HEK293 (cell line): ENCODE measurements around the gene ANKFN1.

ENCODE experiments used
- CTCF ChIA-PET: fragments of 350-600 bp; formaldehyde crosslinking; extraction: SDS; loops from one replicate; lab custom pipeline; 2021; ENCODE audit warnings: antibody characterized with exemption; lab: Yijun Ruan, JAX
- POLR2A ChIA-PET: fragments of 300-600 bp; formaldehyde crosslinking; extraction: SDS; loops from one replicate; lab custom pipeline; 2020; ENCODE audit warnings: antibody characterized with exemption, inconsistent platforms; lab: Yijun Ruan, JAX
- H3K27ac ChIP-seq: fragments of 200-500 bp; sonication (Bioruptor generic); 2 replicates; pipeline ENCODE4 v1.5.1; 2014; ENCODE audit warnings: low read depth, low read length, control low read depth, inconsistent platforms; ENCODE audit errors: extremely low read depth
- H3K36me3 ChIP-seq, 2 experiments: fragments of 200-500 bp in 1 of 2; sonication (Bioruptor generic) in 1 of 2; 1 replicate in 1 of 2; 2 replicates in 1 of 2; pipeline ENCODE4 v1.5.1; 2014 to 2017; ENCODE audit warnings: inconsistent platforms in 2 of 2, low read length in 2 of 2; ENCODE audit not compliant: control insufficient read depth in 2 of 2, insufficient read depth in 1 of 2
- H3K4me1 ChIP-seq: fragments of 200-500 bp; sonication (Bioruptor generic); 2 replicates; pipeline ENCODE4 v1.5.1; 2014; ENCODE audit warnings: mild to moderate bottlenecking, low read length, inconsistent platforms; ENCODE audit not compliant: control insufficient read depth, insufficient read depth
- H3K4me3 ChIP-seq: 2 replicates; pipeline ENCODE4 v1.5.1; 2011; ENCODE audit warnings: low read depth, mild to moderate bottlenecking, control low read depth, low read length, moderate library complexity
- H3K9me3 ChIP-seq: fragments of 200-500 bp; sonication (Bioruptor generic); 2 replicates; pipeline ENCODE4 v1.5.1; 2014; ENCODE audit warnings: low read depth, low read length, inconsistent platforms; ENCODE audit not compliant: control insufficient read depth, insufficient read depth
- IKZF3 ChIP-seq: fragments of 450-650 bp; IDR thresholded peaks from 2 replicates; pipeline ENCODE4 v1.5.0; 2018; ENCODE audit warnings: missing biosample characterization, mild to moderate bottlenecking, missing genetic modification characterization, moderate library complexity
- SALL2 ChIP-seq: fragments of 450-650 bp; formaldehyde crosslinking; IDR thresholded peaks from 2 replicates; pipeline ENCODE4 v1.5.0; 2017; ENCODE audit warnings: missing biosample characterization, mild to moderate bottlenecking, missing genetic modification characterization, borderline replicate concordance
- SP7 ChIP-seq: fragments of 450-650 bp; formaldehyde crosslinking; IDR thresholded peaks from 2 replicates; pipeline ENCODE4 v1.5.1; 2016; ENCODE audit warnings: missing biosample characterization, missing genetic modification characterization
- ZBTB21 ChIP-seq: fragments of 450-650 bp; formaldehyde crosslinking; IDR thresholded peaks from 2 replicates; pipeline ENCODE4 v1.5.1; 2017; ENCODE audit warnings: missing biosample characterization, missing genetic modification characterization
- ZFHX2 ChIP-seq: fragments of 450-650 bp; formaldehyde crosslinking; conservative IDR thresholded peaks from 2 replicates; pipeline ENCODE4 v1.5.1; 2016; ENCODE audit warnings: missing biosample characterization, missing genetic modification characterization
- ZNF114 ChIP-seq: fragments of 450-650 bp; formaldehyde crosslinking; IDR thresholded peaks from 2 replicates; pipeline ENCODE4 v1.5.0; 2017; ENCODE audit warnings: missing biosample characterization, missing genetic modification characterization
- ZNF146 ChIP-seq: fragments of 450-650 bp; formaldehyde crosslinking; IDR thresholded peaks from 2 replicates; pipeline ENCODE4 v1.5.1; 2016; ENCODE audit warnings: missing biosample characterization, missing genetic modification characterization
- ZNF169 ChIP-seq: fragments of 450-650 bp; formaldehyde crosslinking; IDR thresholded peaks from 2 replicates; pipeline ENCODE4 v1.5.1; 2016; ENCODE audit warnings: missing biosample characterization, missing genetic modification characterization
- ZNF221 ChIP-seq: fragments of 450-650 bp; formaldehyde crosslinking; IDR thresholded peaks from 2 replicates; pipeline ENCODE4 v1.5.1; 2017; ENCODE audit warnings: missing biosample characterization, missing genetic modification characterization, borderline replicate concordance
- ZNF23 ChIP-seq: fragments of 450-650 bp; formaldehyde crosslinking; IDR thresholded peaks from 2 replicates; pipeline ENCODE4 v1.5.1; 2016; ENCODE audit warnings: missing biosample characterization, missing genetic modification characterization, borderline replicate concordance
- ZNF239 ChIP-seq: fragments of 450-650 bp; formaldehyde crosslinking; IDR thresholded peaks from 2 replicates; pipeline ENCODE4 v1.5.1; 2016; ENCODE audit warnings: missing biosample characterization, missing genetic modification characterization
- ZNF24 ChIP-seq: fragments of 450-650 bp; formaldehyde crosslinking; IDR thresholded peaks from 2 replicates; pipeline ENCODE4 v1.5.1; 2016; ENCODE audit warnings: missing biosample characterization, missing genetic modification characterization
- ZNF510 ChIP-seq: fragments of 450-650 bp; formaldehyde crosslinking; IDR thresholded peaks from 2 replicates; pipeline ENCODE4 v1.5.1; 2018; ENCODE audit warnings: mild to moderate bottlenecking, missing genetic modification characterization, missing biosample characterization; ENCODE audit not compliant: insufficient replicate concordance
- ZNF658 ChIP-seq: fragments of 450-650 bp; formaldehyde crosslinking; IDR thresholded peaks from 2 replicates; pipeline ENCODE4; 2016; ENCODE audit warnings: missing biosample characterization, missing genetic modification characterization
- TF ChIP-seq, protein P1 (sequence below): fragments of 450-650 bp; formaldehyde crosslinking; conservative IDR thresholded peaks from 2 replicates; pipeline ENCODE4 v1.5.1; 2016; ENCODE audit warnings: low read depth, missing biosample characterization, missing genetic modification characterization
- TF ChIP-seq, protein P2 (sequence below): fragments of 450-650 bp; formaldehyde crosslinking; IDR thresholded peaks from 2 replicates; pipeline ENCODE4; 2016; ENCODE audit warnings: missing biosample characterization, missing genetic modification characterization
- TF ChIP-seq, protein P3 (sequence below): fragments of 450-650 bp; formaldehyde crosslinking; IDR thresholded peaks from 2 replicates; pipeline ENCODE4 v1.5.1; 2016; ENCODE audit warnings: missing biosample characterization, missing genetic modification characterization
- TF ChIP-seq, protein P4 (sequence below): fragments of 450-650 bp; formaldehyde crosslinking; IDR thresholded peaks from 2 replicates; pipeline ENCODE4 v1.5.1; 2017; ENCODE audit warnings: missing biosample characterization, missing genetic modification characterization

Gene ANKFN1

DNA sequence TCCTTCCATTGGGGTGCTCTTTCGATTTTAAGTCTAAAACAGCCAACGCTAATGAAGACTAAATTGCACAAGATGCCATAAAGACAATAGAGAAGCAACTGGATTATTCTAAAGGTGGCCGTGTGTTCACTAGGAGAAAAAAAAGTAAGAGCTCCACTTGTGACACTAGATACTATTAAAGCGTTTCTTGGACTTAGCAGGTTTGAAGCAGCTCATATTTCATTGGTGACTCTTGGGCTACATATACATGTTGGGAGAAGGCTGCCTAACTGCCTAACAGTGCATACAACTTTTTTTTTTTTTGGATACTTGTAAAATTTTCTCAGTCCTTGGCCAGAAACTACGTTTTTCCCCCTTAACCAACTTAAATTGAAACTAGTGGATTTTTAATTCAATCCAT is 328.4 kb downstream of the ANKFN1 start:
- ChIA-PET POLR2A (no interaction called here), CTCF (interaction anchor here (0.7 to 1.3 kb wide), 4 partner anchors 8 to 355 kb away, joined by 3 to 8 read pairs (median 4); no protein-coding TSS in a partner anchor)
- no peak for TF ChIP-seq ZNF221 (tag by site-specific recombination)
- TF ChIP-seq ZNF146 (tag by site-specific recombination): no peak
- TF ChIP-seq, protein P1, sequence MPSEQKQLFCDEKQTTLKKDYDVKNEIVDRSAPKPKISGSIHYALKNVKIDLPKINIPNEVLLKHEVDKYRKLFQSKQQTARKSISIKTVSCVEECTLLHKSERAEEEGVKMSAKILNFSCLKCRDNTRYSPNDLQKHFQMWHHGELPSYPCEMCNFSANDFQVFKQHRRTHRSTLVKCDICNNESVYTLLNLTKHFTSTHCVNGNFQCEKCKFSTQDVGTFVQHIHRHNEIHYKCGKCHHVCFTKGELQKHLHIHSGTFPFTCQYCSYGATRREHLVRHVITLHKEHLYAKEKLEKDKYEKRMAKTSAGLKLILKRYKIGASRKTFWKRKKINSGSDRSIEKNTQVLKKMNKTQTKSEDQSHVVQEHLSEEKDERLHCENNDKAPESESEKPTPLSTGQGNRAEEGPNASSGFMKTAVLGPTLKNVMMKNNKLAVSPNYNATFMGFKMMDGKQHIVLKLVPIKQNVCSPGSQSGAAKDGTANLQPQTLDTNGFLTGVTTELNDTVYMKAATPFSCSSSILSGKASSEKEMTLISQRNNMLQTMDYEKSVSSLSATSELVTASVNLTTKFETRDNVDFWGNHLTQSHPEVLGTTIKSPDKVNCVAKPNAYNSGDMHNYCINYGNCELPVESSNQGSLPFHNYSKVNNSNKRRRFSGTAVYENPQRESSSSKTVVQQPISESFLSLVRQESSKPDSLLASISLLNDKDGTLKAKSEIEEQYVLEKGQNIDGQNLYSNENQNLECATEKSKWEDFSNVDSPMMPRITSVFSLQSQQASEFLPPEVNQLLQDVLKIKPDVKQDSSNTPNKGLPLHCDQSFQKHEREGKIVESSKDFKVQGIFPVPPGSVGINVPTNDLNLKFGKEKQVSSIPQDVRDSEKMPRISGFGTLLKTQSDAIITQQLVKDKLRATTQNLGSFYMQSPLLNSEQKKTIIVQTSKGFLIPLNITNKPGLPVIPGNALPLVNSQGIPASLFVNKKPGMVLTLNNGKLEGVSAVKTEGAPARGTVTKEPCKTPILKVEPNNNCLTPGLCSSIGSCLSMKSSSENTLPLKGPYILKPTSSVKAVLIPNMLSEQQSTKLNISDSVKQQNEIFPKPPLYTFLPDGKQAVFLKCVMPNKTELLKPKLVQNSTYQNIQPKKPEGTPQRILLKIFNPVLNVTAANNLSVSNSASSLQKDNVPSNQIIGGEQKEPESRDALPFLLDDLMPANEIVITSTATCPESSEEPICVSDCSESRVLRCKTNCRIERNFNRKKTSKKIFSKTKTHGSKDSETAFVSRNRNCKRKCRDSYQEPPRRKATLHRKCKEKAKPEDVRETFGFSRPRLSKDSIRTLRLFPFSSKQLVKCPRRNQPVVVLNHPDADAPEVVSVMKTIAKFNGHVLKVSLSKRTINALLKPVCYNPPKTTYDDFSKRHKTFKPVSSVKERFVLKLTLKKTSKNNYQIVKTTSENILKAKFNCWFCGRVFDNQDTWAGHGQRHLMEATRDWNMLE (tag by site-specific recombination): no peak
- no peak for TF ChIP-seq ZBTB21 (tag by site-specific recombination)
- TF ChIP-seq IKZF3 (tag by site-specific recombination): no peak
- no peak for TF ChIP-seq ZNF510 (tag by site-specific recombination)
- no peak for TF ChIP-seq ZNF658 (tag by site-specific recombination)
- no peak for TF ChIP-seq ZNF239
- no peak for TF ChIP-seq ZNF169 (tag by site-specific recombination)
- TF ChIP-seq ZNF114: no peak
- no peak for TF ChIP-seq ZFHX2 (tag by site-specific recombination)
- no peak for TF ChIP-seq ZNF24
- TF ChIP-seq, protein P2, sequence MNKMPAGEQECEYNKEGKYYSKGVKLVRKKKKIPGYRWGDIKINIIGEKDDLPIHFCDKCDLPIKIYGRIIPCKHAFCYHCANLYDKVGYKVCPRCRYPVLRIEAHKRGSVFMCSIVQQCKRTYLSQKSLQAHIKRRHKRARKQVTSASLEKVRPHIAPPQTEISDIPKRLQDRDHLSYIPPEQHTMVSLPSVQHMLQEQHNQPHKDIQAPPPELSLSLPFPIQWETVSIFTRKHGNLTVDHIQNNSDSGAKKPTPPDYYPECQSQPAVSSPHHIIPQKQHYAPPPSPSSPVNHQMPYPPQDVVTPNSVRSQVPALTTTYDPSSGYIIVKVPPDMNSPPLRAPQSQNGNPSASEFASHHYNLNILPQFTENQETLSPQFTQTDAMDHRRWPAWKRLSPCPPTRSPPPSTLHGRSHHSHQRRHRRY (tag by site-specific recombination): no peak
- no peak for TF ChIP-seq SP7 (tag by site-specific recombination)
- Histone ChIP-seq H3K36me3 (no peaks in the 10 kb centered on the region), H3K4me3 (no peak overlapping the region), H3K27ac (no peak overlapping the region), H3K9me3 (no peaks in the 10 kb centered on the region), H3K4me1 (no peaks in the 10 kb centered on the region)

DNA sequence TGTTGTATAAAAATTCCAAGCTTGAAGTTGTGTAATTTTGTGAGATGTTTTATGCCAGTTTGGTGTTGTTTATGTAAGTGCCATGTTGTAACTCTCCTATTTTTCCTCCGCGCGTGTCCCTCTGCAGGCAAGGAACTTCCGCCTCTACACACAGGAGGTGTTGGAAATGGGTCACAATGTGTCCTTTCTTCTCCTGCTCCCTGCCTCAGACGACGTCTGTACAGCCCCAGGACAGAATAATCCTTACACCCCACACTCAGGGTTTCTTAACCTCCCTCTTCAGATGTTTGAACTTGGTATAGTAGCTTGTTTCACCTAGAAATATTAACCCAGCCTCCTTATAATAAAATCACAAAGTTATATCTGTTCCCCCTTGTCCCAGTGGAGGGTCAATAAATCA is 329.0 kb downstream of the ANKFN1 start:
- CTCF ChIA-PET: interaction anchor here (0.6 to 1.3 kb wide), 5 partner anchors 17 to 360 kb away, joined by 3 to 8 read pairs (median 3); no protein-coding TSS in a partner anchor
- POLR2A ChIA-PET: no interaction called here

More for the DNA sequence above, 329.0 kb downstream of the ANKFN1 start:
- H3K9me3 ChIP-seq: no peaks in the 10 kb centered on the region
- TF ChIP-seq SALL2 (tag by site-specific recombination) (no peak), ZNF23 (tag by site-specific recombination) (no peak)
- TF ChIP-seq, protein P3, sequence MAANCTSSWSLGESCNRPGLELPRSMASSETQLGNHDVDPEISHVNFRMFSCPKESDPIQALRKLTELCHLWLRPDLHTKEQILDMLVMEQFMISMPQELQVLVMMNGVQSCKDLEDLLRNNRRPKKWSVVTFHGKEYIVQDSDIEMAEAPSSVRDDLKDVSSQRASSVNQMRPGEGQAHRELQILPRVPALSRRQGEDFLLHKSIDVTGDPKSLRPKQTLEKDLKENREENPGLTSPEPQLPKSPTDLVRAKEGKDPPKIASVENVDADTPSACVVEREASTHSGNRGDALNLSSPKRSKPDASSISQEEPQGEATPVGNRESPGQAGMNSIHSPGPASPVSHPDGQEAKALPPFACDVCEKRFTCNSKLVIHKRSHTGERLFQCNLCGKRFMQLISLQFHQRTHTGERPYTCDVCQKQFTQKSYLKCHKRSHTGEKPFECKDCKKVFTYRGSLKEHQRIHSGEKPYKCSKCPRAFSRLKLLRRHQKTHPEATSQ (tag by site-specific recombination): no peak
- TF ChIP-seq, protein P4, sequence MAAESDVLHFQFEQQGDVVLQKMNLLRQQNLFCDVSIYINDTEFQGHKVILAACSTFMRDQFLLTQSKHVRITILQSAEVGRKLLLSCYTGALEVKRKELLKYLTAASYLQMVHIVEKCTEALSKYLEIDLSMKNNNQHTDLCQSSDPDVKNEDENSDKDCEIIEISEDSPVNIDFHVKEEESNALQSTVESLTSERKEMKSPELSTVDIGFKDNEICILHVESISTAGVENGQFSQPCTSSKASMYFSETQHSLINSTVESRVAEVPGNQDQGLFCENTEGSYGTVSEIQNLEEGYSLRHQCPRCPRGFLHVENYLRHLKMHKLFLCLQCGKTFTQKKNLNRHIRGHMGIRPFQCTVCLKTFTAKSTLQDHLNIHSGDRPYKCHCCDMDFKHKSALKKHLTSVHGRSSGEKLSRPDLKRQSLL (tag by site-specific recombination): no peak
- no peaks in the 10 kb centered on the region for H3K4me1 ChIP-seq
- H3K27ac ChIP-seq: no peak overlapping the region
- no peak overlapping the region for H3K4me3 ChIP-seq
- H3K36me3 ChIP-seq: no peaks in the 10 kb centered on the region
